Right atrium auricular region (tissue), 2 donors: ENCODE results near the gene HSPA2. TPM values are rescaled to one million over a fixed set of nuclear protein-coding genes. Genes with fewer than 3 reads are reported as not detected.
"Not testable (repeated sequence)": the region's sequence is repeated elsewhere in the genome, so short reads cannot be mapped to it uniquely, and the experiment has no call there.

Source experiments
- DNase-seq: peaks from one replicate; pipeline ENCODE4 v3.0.0-alpha.2; 2019; ENCODE audit warnings: low spot score
- H3K27ac ChIP-seq, 2 donors: fragments of 200-600 bp; sonication (generic); 1 replicate in 1 of 2; 2 replicates in 1 of 2; pipeline ENCODE4 v1.5.1; 2016 to 2019
- H3K27me3 ChIP-seq, 2 donors: fragments of 200-600 bp; sonication (generic); one replicate each; pipeline versions ENCODE4 v1.5.1 to v1.6.0; 2017 to 2019
- H3K36me3 ChIP-seq: fragments of 200-600 bp; sonication (generic); one replicate; pipeline ENCODE4 v1.5.1; 2016
- H3K4me1 ChIP-seq, 2 donors: fragments of 200-600 bp; sonication (generic); one replicate each; pipeline versions ENCODE4 v1.5.1 to v1.6.0; 2017 to 2019
- H3K4me3 ChIP-seq, 2 donors: fragments of 200-600 bp; sonication (generic); 1 replicate in 1 of 2; 2 replicates in 1 of 2; pipeline ENCODE4 v1.5.1; 2017 to 2019; ENCODE audit warnings: mild to moderate bottlenecking in 1 of 2, moderate library complexity in 1 of 2
- H3K9me3 ChIP-seq, 2 donors: fragments of 200-600 bp; sonication (generic); one replicate each; pipeline ENCODE4 v1.5.1; 2019
- CTCF ChIP-seq, 2 donors: fragments of 200-600 bp; sonication (generic); IDR thresholded peaks; one replicate each; pipeline ENCODE4 v1.5.1; 2019; ENCODE audit warnings: antibody characterized with exemption in 2 of 2
- total RNA-seq, 2 donors: library from RNA; depleted of rRNA; stranded (reverse); fragments of >200 nt; gene quantifications; one replicate each; pipeline ENCODE4 v1.1.0, GENCODE V29; 2016

The HSPA2 gene
- total RNA-seq, 2 donors from 2014 or later: 64.9 to 151 TPM

- no peak overlapping the region for H3K27ac ChIP-seq
- H3K4me3 ChIP-seq: no peak overlapping the region
- no peaks in the 10 kb centered on the region for H3K27me3 ChIP-seq
- TF ChIP-seq CTCF (IDR thresholded peaks at IDR 0.05): no peak
- no peaks in the 10 kb centered on the region for H3K9me3 ChIP-seq
- H3K4me1 ChIP-seq: peaks cover 0 to 14% of the 10 kb centered on the region in 2 donors
- no peak for DNase-seq
- no peaks in the 10 kb centered on the region for H3K36me3 ChIP-seq
These were observed 8.5 kb downstream of the HSPA2 start for GRCh38 chr14:64549016-64549415.

GRCh38 chr14:64549791-64550620, 9.5 kb downstream of the HSPA2 start, which contains the start of gene PPP1R36:
Gene PPP1R36, plus strand, starts transcription at chr14:64549961. Its CDS starts 37 bp downstream, at chr14:64549998.
- TF ChIP-seq CTCF (IDR thresholded peaks at IDR 0.05): no peak
- Histone ChIP-seq H3K27me3 (no peaks in the 10 kb centered on the region), H3K36me3 (no peaks in the 10 kb centered on the region), H3K4me3 (peak within 1 kb of the TSS; percentile 30 to 47), H3K4me1 (peaks cover 0 to 14% of the 10 kb centered on the region in 2 donors), H3K9me3 (no peaks in the 10 kb centered on the region), H3K27ac (no peak within 1 kb of the TSS)
- peak; percentile 64 for DNase-seq

- H3K27me3 ChIP-seq: no peaks in the 10 kb centered on the region
- H3K36me3 ChIP-seq: no peaks in the 10 kb centered on the region
- DNase-seq: no peak
- TF ChIP-seq CTCF (IDR thresholded peaks at IDR 0.05): no peak
- H3K4me1 ChIP-seq: peaks cover 0 to 14% of the 10 kb centered on the region in 2 donors
- no peaks in the 10 kb centered on the region for H3K9me3 ChIP-seq
- no peak overlapping the region for H3K27ac ChIP-seq
- H3K4me3 ChIP-seq: no peak overlapping the region
These were observed 10.2 kb downstream of the HSPA2 start for GRCh38 chr14:64550621-64551333.

GRCh38 chr14:64554556-64554955, 14.0 kb downstream of the HSPA2 start:
- no peak for DNase-seq
- no peaks in the 10 kb centered on the region for H3K9me3 ChIP-seq
- H3K4me3 ChIP-seq: no peak overlapping the region
- no peak overlapping the region for H3K27ac ChIP-seq
- TF ChIP-seq CTCF (IDR thresholded peaks at IDR 0.05): no peak
- H3K27me3 ChIP-seq: no peaks in the 10 kb centered on the region
- H3K36me3 ChIP-seq: no peaks in the 10 kb centered on the region
- H3K4me1 ChIP-seq: peaks cover 0 to 10% of the 10 kb centered on the region in 2 donors

GRCh38 chr14:64556526-64556925, 16.0 kb downstream of the HSPA2 start:
- TF ChIP-seq CTCF (IDR thresholded peaks at IDR 0.05): no peak
- no peaks in the 10 kb centered on the region for H3K9me3 ChIP-seq
- H3K4me3 ChIP-seq: no peak overlapping the region
- H3K36me3 ChIP-seq: no peaks in the 10 kb centered on the region
- H3K27ac ChIP-seq: no peak overlapping the region
- DNase-seq: no peak
- no peaks in the 10 kb centered on the region for H3K27me3 ChIP-seq
- H3K4me1 ChIP-seq: no peaks in the 10 kb centered on the region

- H3K9me3 ChIP-seq, H3K4me3 ChIP-seq, DNase-seq, H3K36me3 ChIP-seq, H3K27me3 ChIP-seq, H3K27ac ChIP-seq, H3K4me1 ChIP-seq: not testable (repeated sequence)
These were observed 17.7 kb downstream of the HSPA2 start for GRCh38 chr14:64558216-64558615.
